CD1c-positive myeloid dendritic cell (primary cell): ENCODE results near the gene IDNK.

ENCODE experiments used
- DNase-seq: peaks from one replicate; pipeline ENCODE4 v3.0.0-alpha.2; 2016; ENCODE audit errors: extremely low spot score

Gene IDNK

DNA sequence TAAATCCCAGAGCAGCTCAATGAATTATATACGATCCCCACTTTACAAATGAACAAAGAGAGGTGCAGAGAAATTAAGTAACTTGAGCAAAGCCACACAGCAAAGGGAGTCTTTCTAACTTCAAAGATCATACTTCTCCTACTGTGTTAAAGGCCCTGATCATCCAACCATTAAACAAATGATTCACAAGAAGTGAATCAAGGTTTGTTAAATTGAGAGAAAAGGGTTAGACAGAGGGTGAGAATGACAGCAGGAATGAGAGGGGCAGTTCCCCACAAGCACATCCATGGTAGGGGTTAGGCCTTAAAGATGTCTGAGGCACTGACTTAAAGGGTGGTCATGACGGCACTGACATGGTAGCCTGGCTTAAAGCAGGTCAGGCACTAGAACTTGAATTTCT, 10.7 kb downstream of the IDNK start:
- no peak for DNase-seq

DNA sequence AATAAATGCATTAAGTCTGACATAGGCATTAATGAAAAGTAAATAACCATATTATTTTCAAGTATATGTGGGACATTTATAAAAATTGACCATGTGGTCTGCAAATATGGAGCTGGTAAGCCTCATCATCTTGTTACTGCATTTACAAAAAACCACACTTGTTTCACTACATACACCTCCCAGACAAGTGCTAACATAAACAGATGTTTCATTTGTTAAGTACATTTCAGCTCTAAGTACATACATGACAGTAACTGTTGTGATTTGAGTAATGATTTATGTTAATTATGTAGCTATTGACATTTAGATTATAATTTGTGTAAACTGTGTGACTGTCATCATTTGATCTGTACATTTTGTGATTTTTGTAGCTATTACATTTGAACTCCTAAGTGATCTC, 13.9 kb downstream of the IDNK start:
- no peak for DNase-seq

DNA sequence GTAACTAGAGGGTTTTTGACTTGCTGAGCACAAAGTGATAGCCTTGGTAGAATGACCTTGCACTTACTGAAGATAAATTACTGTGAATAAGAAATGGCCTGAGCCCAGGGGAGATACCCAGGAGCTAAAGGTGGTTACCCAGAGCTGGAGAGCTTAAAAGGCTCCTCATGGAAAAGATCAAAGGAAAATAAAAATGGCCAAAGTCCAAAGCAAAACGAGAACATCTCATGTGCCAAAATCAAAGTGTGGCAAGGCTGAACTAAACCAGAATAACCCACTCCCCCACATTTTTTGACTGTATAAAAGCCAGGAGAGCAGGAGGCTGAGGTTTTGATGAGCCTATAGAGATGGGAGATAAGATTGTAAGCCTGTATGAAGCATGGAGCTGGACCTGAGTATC, 14.4 kb downstream of the IDNK start:
- no peak for DNase-seq

DNA sequence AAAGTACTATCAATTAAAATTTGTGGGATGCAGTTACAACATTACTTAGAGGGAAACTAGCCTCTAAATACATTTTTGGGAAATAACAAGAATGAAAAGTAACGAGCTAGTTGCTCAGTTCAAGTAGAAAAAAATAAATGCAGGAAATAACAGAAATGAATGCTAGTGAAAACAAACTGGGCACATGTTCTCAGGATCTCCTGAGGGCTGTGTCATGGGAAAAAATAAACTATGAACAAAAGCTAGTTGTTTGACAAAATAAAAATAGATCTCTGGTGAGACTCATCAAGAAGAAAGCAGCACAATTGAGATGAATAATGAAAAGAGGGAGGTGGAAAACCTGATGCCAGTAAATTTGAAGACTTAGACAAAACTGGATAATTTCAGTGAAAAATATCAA, 16.3 kb downstream of the IDNK start:
- no peak for DNase-seq

DNA sequence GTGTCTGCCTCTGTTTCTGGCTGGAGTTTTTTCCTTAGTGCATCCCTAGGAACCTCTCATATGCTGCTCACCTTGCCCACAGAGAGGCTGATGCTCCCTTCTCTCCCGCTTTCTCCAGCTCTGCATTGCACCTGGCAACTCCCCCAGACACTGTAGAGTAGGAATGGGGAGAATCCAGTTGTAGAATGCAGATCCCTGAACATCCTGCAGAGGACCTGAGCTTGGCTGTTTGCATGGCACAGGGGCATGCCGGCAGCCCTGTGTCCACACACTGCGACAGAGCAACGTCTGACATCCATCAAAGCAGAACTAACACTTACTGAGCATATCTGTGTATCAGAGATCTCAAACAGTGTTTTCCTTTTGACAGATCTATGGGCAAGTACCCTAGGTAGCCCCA, 19.9 kb downstream of the IDNK start:
- no peak for DNase-seq

DNA sequence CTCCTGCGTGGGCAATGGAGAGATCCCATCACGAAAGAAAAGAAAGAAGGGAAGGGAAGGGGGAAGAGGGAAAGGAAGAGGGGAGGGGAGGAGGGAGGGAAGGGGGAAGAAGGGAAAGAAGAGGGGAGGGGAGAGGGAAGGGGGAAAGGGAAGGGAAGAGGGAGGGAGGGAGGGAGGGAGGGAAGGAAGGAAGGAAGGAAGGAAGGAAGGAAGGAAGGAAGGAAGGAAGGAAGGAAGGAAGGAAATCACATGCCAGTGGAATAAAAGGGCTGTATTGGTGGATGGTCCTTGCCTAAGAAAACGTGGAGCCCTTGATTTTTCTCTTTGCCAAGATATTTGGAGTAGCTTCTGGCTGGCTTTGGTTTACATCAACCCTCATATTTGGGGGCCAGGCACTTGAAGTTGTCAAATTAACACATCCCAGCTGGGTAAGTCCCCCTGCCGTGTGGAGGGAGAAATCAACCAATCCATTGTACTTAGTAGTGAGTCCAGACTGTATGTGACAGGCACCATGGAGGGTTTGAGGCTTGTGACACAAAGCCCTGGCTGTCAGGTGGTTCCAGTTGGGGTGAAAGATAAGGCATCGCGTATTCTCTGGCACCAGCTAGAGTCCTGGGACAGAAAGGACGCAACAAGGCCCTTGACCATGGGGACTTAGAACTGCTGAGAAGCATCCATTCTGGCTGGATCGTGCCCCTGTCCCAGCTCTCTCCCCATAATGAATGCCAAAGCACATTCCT, 23.7 kb downstream of the IDNK start:
- DNase-seq: no peak

DNA sequence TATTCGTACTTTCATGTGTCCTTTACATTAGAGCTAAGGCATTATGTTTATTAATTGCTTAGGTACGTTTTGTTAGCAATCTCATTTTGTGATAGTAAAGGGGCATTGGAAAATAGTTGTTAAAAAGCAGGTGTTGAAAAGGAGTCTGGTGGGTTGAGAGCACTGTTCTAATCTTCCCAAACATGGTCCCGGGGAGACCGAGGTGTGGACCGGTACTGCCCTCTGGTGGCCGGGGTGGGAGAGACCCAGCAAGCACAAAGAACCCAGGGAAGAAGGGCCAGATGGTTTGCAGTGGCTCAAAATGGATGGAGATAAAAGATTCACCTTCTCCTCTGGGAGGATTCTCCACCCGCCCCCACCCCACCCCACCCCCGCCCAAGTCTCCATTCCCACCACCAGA, 26.1 kb downstream of the IDNK start:
- DNase-seq: peak; percentile 61

DNA sequence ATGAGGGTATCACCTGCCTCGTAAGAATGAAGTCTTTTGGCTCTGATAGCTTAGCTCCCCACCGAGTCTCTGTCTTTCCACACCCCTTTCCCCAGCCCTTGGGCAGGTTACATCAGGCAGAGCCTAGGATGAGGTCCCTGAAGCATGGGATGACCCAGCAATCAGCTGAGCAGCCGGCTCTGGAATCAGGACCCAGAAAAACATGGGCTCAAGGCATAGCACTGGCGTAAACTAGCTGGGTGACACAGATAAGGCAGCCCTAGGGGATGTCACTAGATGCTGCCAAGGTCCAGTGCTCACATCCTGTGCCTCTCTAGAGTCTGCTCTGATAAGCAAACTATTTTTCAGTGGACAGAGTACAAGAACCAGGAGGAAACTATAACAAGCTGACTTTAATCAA, 26.6 kb downstream of the IDNK start:
- DNase-seq: no peak

DNA sequence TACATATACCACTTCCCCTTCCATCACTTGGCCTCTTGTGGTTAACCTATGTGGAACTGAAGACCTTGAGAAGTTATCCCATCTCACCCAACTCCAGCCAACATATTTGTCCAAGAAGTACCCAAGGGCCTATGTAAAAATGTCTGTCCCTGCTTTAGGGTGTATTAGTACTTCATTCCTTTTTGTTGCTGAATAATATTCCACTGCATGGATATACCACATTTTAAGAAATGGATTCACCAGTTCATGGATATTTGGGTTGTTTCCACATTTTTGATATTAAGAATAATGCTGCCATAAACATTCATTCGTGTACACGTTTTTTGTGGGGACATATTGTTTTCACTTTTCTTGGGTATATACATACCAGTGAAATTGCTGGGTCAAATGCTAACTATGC, 28.6 kb downstream of the IDNK start:
- DNase-seq: no peak

DNA sequence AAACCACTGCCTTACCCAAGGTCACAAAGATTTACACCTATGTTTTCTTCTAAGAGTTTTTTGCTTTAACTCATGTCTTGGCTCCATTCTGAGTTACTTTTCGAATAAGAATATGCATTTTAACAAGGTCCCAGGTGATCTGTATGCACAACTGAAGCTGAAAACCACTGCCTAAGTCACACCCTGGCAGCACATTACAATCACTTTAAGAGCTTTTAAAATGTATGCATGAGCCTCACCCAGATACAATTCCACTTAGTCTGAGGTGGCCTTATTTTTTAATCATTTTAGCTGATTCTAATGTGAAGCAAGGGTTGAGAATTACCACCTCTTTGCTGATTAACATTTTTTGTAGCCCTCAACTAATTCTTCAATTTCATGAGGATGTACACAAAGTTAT, 29.5 kb downstream of the IDNK start:
- no peak for DNase-seq

DNA sequence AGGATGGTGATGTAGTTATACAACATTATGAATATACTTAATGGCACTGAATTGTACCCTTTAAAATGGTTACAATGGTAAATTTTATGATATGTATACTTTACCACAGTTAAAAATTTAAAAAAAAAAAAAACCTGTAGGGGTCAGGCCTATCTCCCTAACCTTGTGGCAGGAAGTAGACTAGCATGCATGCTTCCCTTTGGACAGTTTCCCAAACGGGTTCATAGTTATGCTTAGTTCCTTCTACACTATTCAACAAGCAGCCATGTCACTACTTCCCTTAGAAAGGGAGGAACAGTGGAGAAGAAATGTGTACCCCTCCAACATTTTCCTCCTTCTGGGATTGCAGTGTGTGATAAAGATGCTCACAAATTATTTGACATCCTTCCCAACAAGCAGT, 32.5 kb downstream of the IDNK start:
- DNase-seq: peak; percentile 12

DNA sequence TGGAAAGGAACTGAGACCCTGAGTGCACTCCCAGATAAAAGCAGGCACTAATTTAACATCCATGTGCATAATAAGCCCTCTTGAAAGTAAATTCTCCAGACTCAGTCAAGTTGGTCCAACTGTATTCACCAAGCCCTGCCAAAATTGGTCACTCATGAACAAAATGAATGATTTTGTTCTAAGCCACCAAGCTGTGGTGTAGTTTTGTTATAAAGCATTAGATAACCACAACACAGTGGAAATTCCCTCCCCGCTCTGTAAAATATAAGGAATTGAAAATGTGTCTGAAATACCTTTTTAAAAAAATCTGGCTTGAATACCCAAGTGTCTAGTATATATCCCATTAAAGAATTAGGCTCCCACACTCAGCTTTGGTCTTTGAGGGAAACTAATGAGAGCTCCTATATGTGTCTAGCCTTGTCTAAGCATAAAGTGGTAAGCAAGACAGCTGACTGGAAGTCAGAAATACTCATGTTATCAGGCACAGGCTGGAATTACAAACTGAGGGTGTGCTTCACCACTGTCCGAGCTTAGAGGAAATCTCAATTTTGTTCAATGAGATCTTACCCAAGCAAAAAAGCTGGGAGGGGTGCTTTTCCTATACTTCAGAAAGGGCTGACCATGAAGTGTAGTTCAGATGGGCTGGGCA, 33.2 kb downstream of the IDNK start:
- peak; percentile 21 for DNase-seq

DNA sequence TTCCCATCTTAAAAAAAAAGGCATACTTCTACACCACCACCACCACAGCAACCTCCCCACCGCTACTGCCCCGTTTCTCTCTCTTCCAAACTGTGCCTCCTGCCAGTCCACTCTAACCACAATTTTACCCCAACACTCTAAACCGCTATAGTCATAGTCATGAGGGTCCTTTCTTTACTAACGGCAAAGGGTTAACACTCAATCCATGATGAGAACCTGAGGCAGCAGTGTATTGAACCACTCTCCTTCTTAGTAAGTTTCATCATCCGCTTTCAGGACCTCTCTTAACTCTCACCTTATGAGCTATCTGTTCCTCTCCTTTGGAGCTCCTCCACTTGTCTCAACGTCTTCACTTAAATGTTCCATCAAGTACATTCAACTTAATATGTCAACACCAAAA, 34.0 kb downstream of the IDNK start:
- no peak for DNase-seq

DNA sequence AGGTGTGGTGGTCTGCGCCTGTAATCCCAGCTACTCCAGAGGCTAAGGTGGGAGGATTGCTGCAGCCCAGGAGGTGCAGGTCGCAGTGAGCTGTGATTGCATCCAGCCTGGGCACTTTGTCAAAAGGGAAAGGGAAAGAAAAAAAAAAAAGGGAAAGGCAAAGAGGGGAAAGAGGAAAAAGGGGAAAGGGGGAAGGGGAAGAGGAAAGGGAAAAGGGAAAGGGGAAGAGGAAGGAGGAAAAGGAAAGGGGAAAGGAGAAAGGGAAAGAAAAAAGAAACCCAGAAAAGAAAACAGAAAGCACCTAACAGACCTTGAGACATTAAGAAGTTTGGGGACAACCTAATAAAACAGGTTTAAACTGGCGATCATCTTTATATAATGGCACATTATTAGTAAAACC, 40.0 kb downstream of the IDNK start:
- DNase-seq: no peak

DNA sequence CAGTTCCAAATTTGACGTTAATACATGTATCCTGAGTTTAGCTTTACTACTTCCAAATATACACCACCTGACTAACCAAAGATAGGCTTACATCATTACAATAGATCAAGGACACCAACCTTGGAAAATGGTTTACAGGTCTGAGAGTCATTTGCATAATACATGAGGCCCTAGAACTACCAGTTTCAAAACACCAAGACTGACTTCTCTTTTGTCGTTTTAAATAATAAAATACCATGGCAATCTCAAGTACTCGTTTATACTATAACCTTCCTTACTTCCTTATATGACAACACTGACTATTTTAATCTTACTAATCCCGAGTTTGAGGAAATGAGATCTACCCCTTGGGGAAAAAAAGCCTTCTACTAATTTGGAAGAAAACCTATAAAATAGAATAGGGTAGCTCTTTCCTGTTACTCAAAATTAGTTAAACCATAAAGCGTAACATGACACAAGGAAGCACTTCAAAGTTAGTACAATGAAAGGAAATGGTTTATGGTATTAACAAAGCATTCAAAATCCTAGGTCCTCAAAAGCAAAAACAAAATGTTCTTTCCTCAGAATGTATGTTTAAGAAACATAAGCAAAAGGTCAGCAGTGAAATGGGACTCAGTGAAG, 42.7 kb downstream of the IDNK start:
- peak; percentile 41 for DNase-seq

DNA sequence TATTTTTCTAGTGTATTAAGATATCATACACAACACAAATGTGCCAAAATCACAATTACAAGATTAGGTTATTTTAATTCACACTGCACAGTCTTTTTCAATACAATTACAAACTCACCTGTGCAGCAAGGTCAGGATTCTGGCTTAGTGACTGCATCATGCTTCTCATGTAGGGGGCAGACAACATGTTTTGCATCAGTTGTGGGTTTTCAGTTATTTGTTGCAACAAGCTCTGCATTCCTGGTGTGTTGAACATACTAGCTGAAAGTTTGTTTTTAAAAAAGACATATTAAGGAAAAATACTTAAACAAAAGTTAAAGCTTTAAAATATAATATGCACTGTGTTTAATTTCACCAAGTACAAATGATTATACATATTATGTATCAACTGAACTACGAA, 46.1 kb downstream of the IDNK start:
- DNase-seq: no peak

DNA sequence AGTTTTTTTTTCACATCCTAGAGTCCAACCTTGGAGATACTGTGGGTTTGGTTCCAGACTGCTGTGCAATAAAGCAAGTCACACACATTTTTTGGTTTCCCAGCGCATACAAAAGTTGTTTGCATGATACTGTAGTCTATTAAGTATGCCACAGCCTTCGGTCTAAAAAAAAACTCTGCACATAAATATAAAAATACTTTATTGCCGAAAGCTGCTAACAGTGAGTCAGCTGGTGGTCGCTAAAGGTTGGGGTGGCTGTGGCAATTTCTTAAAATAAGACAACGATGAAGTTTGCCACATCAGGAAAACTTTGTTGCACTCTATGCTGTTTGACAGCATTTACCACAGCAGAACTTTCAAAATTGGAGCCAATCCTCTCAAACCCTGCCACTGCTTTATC, 47.4 kb downstream of the IDNK start:
- no peak for DNase-seq

DNA sequence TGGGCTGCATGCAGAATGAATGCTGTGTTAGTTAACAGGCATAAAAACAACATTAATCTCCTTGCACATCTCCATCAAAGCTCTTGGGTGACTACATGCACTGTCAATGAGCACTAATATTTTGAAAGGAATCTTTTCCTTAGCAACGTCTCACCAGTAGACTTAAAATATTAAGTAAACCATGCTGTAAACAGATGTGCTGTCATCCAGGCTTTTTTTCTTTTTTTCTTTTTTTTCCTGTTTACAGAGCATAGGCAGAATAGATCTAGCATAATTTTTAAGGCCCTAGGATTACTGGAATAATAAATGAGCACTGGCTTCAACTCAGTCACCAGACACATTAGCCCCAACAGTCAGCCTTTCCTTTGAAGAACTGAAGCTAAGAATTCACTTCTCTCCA, 48.5 kb downstream of the IDNK start:
- no peak for DNase-seq

DNA sequence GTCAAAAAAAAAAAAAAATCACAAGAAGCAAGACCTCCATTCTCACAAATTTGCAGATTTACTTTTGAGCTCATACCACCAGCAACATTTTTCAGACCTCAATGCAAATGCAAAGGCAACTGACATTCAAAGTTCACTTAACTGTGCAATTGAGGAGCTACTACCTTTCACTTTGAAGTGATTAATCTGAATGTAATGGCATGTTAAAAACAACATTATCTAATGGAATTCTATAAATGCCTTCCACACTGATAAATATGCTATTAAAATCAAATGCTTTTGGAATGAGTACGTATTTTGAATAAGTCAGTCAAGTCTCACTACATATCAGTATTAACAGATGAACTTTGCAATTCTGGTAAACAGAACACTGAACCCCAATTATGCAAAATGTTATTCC, 52.5 kb downstream of the IDNK start:
- DNase-seq: no peak

DNA sequence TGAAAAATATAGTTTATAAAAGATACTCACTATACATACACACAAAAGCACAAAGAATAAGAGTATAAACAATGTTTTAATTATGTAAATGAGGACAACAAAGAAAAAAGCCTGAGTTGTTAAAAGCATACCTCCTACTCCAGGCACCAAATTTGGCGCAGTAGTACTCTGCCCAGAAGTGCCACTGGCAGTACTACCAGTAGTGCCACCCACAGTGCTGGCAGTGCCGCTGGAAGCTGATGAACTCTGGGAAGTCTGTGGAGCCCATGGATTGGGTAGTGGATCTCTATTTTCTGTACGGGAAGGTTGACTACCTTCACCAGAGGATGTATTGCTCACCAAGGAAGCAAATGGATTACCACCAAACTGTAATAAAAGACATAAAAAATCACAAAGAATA, 54.7 kb downstream of the IDNK start:
- no peak for DNase-seq

DNA sequence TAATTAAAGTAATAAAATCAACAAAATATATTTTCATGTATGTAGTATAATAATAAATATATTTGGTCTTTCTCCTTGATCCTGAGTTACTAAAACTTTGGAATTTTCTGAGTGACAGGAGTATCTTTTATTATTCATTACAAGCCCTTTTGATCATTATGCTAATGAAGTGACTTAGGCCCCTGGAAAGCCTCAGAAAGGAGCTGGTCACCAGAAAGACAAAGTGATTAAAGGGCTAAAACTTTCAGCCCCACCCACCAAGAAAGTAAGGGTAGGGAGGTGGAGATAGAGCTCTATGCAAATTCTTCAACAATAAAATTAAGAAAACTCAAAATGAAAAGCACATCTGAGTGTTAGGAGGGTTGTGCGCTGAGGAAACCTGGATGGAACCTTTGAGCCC, 57.3 kb downstream of the IDNK start:
- DNase-seq: no peak

DNA sequence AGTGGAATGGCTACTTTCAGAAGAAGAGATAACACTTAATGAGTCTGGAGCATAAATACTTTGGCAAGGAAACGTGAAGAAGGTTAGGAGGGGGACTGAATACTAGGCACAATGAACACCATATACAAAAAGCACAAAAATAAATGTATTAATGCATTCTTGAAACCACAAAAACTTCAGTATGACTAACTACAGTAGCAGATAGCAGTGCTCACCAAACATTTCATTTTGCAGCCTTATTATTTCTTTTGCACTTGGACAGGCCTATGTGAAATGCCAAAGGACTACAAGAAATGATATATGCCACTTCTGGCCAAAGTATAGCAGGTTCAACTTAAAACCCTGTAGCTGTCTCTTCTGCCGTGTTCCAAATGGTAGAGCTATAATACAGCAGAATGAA, 58.5 kb downstream of the IDNK start:
- DNase-seq: no peak

DNA sequence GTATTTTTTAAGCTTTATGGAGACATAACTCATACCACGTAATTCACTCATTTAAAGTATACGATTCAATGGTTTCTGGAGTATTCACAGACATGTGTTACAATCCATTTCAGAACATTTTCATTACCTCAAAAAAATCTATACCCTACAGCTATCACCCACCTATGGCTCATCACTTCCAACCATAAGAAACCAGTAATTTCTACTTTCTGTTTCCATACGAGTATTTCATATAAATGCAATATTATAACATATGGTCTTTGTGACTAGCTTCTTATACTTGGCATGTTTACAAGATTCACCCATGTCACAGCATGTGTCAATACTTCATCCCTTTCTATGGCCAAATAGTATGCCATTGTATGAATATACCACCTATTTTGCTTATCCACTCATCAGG, 66.0 kb downstream of the IDNK start:
- DNase-seq: no peak

DNA sequence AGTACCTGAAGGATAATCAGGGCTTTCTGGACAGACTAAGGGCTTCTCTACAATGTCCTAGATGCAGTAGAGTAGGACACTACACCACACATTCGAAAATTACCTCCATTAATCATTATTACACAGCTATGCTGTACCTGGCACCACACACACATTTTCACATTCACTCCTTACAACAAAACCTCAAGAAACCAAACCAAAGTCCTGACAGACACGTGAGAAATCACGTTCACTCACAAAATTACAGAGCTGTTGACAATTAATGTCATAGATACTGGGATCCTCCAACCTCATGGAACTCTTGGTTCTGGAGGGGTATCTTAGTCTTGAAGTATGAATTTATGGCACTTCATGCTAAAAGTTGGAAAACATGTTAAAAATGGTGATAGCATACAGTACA, 68.5 kb downstream of the IDNK start:
- DNase-seq: no peak
